Nephron (organoid): ENCODE measurements around the gene PPP1R36.

Source experiments
- H3K27ac Mint-ChIP-seq, 3 experiments: 2 replicates each; pipeline ENCODE4 v1.8.0; 2020; ENCODE audit warnings: mixed read lengths in 3 of 3, mild to moderate bottlenecking in 2 of 3, moderate library complexity in 1 of 3
- H3K27me3 Mint-ChIP-seq: 2 replicates; pipeline ENCODE4 v1.8.0; 2021; ENCODE audit warnings: low read depth, mild to moderate bottlenecking, moderate library complexity, mixed read lengths
- H3K36me3 Mint-ChIP-seq: 2 replicates; pipeline ENCODE4 v1.8.0; 2020; ENCODE audit warnings: low read depth, mixed read lengths
- H3K4me1 Mint-ChIP-seq: 2 replicates; pipeline ENCODE4 v1.8.0; 2020; ENCODE audit warnings: mixed read lengths
- H3K4me3 Mint-ChIP-seq, 3 experiments: 2 replicates each; pipeline ENCODE4 v1.8.0; 2020; ENCODE audit warnings: mild to moderate bottlenecking in 3 of 3, mixed read lengths in 3 of 3, moderate library complexity in 2 of 3
- H3K9me3 Mint-ChIP-seq: 2 replicates; pipeline ENCODE4 v1.8.0; 2020; ENCODE audit warnings: mixed read lengths
- TF ChIP-seq, protein P1 (sequence below), 3 experiments: fragments of 200-600 bp; sonication (generic); IDR thresholded peaks; one replicate each; pipeline ENCODE4 v1.5.0; 2021; ENCODE audit warnings: antibody characterized with exemption in 3 of 3; ENCODE audit not compliant: unreplicated experiment in 3 of 3

PPP1R36 gene

DNA sequence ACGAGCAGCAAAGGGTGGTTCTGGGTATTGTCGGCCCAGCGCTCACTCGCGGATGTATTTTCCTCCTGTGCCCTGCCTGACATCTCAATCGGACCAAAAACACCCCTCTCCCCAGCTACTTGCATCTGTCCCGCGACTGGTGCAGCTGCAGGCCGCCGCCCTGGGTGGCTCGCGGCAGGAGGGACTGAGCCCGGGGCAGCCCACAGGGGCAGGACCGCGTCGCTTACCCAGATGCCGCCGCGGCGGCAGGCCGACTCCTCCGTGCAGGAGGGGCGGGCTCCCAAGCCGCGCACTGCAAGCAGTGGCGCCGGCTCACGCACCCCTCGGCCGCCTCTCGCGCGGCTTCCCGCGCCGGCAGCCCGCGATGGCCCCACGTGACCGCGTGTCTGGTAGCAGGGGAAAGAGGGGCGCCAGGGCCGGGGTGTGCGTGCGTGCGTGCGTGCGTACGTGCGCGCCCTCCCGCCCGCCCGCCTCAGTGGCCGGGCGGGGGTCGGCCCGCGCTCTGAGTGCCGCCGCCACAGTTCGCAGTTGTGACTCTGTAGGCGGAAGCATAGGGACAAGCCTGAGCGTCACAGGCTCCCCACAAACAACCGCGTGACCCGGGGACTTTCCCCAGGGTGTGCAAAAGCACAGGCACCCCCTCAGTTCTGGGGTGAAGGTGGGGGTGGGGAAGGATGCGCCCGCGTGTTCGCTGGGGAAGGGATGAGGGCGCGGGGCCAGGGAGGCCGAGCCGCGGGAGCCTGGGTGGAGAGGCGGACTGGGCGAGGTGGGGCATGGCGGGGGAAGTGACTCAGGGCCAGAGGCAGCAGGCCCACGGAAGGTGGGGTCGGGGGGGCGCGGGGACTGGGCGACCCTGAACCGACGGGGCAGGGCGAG is 46.1 kb upstream of the PPP1R36 start, which contains the start of gene ZBTB25:
TSS of gene ZBTB25 (minus strand) at position 405 of the 876 bp plus-strand sequence. CDS start 13,305 bp downstream, outside the sequence.
- Mint-ChIP-seq H3K9me3 (no peaks in the 10 kb centered on the region), H3K4me1 (peaks cover 56% of the 10 kb centered on the region), H3K36me3 (no peaks in the 10 kb centered on the region), H3K27me3 (no peaks in the 10 kb centered on the region), H3K4me3 (peak within 1 kb of the TSS; percentile 86 to 97 (median 96)), H3K27ac (peak within 1 kb of the TSS; percentile 84 to 100 (median 99))
- TF ChIP-seq, protein P1, sequence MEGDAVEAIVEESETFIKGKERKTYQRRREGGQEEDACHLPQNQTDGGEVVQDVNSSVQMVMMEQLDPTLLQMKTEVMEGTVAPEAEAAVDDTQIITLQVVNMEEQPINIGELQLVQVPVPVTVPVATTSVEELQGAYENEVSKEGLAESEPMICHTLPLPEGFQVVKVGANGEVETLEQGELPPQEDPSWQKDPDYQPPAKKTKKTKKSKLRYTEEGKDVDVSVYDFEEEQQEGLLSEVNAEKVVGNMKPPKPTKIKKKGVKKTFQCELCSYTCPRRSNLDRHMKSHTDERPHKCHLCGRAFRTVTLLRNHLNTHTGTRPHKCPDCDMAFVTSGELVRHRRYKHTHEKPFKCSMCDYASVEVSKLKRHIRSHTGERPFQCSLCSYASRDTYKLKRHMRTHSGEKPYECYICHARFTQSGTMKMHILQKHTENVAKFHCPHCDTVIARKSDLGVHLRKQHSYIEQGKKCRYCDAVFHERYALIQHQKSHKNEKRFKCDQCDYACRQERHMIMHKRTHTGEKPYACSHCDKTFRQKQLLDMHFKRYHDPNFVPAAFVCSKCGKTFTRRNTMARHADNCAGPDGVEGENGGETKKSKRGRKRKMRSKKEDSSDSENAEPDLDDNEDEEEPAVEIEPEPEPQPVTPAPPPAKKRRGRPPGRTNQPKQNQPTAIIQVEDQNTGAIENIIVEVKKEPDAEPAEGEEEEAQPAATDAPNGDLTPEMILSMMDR (IDR thresholded peaks at IDR 0.05; ENCODE audit: unreplicated experiment in 3 of 3): no peak

DNA sequence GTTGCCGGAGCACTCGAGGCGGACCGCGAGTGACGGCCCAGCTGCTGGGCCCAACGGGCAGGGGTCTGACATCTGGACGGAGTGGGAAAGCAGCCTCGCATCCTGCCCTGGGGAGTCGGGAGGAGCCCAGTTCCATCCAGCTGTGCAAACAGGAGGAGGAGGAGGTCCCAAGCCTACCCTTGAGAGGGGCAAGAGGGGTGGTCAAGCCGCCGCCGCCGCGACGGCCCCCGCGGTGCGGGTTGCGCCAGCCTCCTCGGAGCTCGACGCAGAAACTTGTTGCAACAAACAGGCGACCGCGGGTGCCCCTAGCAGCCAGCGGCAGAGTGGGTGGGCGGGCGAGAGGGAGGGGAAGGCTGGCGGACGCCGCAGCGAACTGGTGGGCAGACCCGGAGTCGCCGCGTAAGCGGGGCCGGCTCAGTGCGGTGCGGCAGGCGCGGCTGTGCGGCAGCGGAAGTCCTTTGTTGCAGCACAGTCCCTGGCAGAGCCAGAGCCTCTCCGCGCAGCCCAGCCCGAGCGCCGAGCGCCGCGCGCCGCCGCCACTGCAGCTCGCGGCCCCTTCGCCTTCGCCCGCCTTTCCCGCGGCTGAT is 45.4 kb upstream of the PPP1R36 start, which contains the start of gene ZBTB1:
TSS of gene ZBTB1 (plus strand) at position 461 of the 587 bp plus-strand sequence. CDS start 16,735 bp downstream, outside the sequence.
- H3K9me3 Mint-ChIP-seq: no peaks in the 10 kb centered on the region
- peak within 1 kb of the TSS; percentile 84 to 100 (median 99) for H3K27ac Mint-ChIP-seq
- TF ChIP-seq, protein P1 (IDR thresholded peaks at IDR 0.05; ENCODE audit: unreplicated experiment in 3 of 3): no peak
- peaks cover 56% of the 10 kb centered on the region for H3K4me1 Mint-ChIP-seq
- no peaks in the 10 kb centered on the region for H3K27me3 Mint-ChIP-seq
- H3K4me3 Mint-ChIP-seq: peak within 1 kb of the TSS; percentile 86 to 96 (median 90)
- H3K36me3 Mint-ChIP-seq: no peaks in the 10 kb centered on the region

DNA sequence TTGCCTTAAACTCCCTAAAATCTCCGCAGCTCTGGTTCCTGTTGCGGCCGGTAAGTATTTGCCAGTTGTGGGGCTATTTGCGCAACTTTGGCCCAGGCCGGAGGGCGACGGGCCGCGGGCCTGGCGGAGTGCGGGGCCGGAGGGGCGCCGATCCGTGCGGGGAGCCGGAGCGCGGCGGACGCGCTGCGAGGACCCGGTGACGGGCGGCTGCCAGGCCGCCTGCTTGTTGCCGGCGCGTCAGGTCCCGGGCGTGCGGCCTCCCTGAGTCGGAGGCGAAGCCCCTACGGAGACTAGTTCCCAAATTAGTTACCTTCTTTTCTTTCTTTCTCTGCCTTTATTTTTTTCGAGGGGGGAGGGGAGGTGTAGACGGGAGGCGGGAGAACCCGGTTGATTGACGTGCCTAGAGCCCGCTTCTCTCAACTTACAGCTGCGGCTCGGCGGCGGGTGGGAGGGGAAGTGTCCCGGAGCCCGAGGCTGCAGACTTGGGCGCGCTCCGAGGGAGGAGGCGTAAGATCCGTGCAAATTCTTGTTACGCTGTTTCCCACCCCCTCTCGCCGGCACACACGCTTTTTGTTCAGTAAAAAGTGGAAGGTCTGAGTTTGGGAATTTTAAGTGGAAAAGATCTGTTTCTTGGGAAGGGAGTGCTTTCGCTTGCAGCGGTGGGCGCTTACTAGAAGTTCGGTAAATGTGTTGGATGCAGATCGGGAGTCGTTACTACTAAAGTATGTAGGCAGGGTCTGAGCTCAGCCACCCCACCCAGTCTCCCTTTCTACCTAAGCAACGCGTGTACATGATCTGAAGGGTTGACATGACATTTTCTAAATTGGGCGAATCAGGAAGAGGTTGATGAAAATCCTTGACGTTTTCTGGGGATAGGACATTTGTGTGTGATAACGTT is 44.6 kb upstream of the PPP1R36 start:
- H3K36me3 Mint-ChIP-seq: no peaks in the 10 kb centered on the region
- H3K4me3 Mint-ChIP-seq: peak overlapping the region; percentile 86 to 96 (median 90)
- no peaks in the 10 kb centered on the region for H3K27me3 Mint-ChIP-seq
- peak overlapping the region; percentile 84 to 100 (median 99) for H3K27ac Mint-ChIP-seq
- TF ChIP-seq, protein P1 (IDR thresholded peaks at IDR 0.05; ENCODE audit: unreplicated experiment in 3 of 3): no peak
- no peaks in the 10 kb centered on the region for H3K9me3 Mint-ChIP-seq
- H3K4me1 Mint-ChIP-seq: peaks cover 53% of the 10 kb centered on the region

DNA sequence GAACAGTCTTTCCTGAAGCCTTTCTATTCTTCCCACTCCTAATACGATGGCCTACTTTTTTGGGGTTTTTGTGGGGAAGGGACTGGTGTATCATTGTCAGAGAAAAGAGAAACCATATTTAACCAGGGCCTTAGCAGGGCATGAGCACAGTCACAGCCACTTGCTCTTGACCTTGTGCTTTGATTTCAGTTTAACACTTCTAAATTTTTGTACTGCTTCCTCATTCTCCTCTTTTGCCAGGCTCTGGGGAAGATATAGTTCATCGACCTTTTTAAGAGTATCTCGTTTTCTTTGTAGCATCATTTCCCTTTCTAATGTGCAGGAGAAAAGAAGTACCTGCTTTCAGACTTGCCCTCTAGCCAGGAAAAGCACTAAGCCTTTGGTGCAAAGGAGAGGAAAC is 43.0 kb upstream of the PPP1R36 start:
- H3K4me1 Mint-ChIP-seq: peaks cover 61% of the 10 kb centered on the region
- H3K4me3 Mint-ChIP-seq: peak overlapping the region; percentile 86 to 91 (median 90)
- TF ChIP-seq, protein P1 (IDR thresholded peaks at IDR 0.05; ENCODE audit: unreplicated experiment in 3 of 3): no peak
- H3K27me3 Mint-ChIP-seq: no peaks in the 10 kb centered on the region
- peak overlapping the region; percentile 8 to 53 (median 52) for H3K27ac Mint-ChIP-seq
- H3K9me3 Mint-ChIP-seq: no peaks in the 10 kb centered on the region
- no peaks in the 10 kb centered on the region for H3K36me3 Mint-ChIP-seq

DNA sequence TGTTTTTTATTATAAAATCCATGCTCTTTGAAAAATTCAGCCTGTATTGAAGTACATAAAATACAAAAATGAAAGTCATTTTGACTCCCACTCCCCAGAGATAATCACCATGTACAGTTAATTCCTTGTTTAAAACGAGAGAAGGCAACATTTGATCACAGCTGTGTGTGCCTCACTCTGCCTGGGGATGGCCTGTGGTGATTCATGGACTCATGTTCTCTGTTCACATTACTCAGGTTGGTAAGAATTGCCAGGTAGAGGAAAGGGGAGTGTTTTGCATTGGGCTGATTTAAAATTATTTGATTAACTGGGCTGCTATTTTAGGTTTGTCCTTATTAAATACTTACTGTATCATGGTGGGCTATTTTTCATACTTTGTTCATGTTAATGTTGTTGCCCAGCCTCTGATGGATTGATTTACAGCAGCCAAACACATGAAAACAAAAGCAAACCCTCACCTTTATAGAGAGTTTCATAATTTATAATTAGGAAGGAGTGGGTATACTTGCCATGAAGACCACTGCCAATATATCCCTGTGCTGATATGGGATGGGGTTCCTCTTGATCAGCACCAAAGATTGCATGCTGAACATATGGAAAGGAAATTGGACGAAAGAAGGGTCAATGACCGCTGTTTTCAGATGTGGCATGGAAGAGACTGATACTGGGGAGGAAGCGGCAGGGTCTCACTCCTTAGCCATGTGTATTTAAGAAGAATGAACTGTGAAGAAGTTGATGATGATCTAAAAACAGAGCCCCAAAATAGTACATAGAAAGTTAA is 42.2 kb upstream of the PPP1R36 start:
- Mint-ChIP-seq H3K4me3 (peak overlapping the region; percentile 86 to 91 (median 90)), H3K9me3 (no peaks in the 10 kb centered on the region), H3K27me3 (no peaks in the 10 kb centered on the region), H3K4me1 (peaks cover 52% of the 10 kb centered on the region), H3K36me3 (no peaks in the 10 kb centered on the region), H3K27ac (peak overlapping the region; percentile 8 to 52 (median 52))
- TF ChIP-seq, protein P1 (IDR thresholded peaks at IDR 0.05; ENCODE audit: unreplicated experiment in 3 of 3): no peak
